Activated naive CD8-positive, alpha-beta T cell treated with anti-CD3 and anti-CD28 coated beads, Interleukin-2, amount 50 U/mL, for 16 hours (primary cell): ENCODE measurements around the gene IFITM1.
"Not testable (repeated sequence)": the region's sequence is repeated elsewhere in the genome, so short reads cannot be mapped to it uniquely, and the experiment has no call there.

Experiments
- DNase-seq: peaks from one replicate; pipeline ENCODE4 v3.0.0-alpha.2; 2020; ENCODE audit warnings: low read depth, low spot score

The IFITM1 gene

DNA sequence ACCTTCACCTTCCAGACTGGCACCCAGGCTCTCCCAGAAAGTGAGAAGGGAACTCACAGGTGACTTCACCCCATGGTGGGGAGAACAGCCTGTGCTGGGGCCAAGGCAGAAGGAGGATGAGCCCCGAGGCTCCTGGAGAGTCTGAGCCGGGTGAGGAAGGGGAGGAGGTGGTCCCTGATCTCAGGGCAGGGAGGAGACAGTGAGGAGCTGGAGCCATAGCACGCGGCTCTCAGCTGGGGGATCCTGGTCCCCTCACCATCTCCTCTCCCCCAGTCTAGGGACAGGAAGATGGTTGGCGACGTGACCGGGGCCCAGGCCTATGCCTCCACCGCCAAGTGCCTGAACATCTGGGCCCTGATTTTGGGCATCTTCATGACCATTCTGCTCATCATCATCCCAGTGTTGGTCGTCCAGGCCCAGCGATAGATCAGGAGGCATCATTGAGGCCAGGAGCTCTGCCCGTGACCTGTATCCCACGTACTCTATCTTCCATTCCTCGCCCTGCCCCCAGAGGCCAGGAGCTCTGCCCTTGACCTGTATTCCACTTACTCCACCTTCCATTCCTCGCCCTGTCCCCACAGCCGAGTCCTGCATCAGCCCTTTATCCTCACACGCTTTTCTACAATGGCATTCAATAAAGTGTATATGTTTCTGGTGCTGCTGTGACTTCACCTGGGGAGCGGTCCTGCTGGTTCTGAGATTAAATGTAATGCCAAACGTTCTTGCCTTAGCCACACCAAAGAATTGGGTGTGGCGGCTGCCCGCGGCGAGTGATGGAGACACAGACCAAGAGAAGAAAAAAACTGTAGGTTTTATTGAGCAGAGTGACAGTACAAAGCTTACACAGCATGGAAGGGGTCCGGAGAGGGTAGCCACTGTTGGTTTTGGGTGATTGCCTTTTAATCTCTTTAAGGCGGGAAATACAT lies 4.8 kb upstream of the IFITM1 start:
- not testable (repeated sequence) for DNase-seq

DNA sequence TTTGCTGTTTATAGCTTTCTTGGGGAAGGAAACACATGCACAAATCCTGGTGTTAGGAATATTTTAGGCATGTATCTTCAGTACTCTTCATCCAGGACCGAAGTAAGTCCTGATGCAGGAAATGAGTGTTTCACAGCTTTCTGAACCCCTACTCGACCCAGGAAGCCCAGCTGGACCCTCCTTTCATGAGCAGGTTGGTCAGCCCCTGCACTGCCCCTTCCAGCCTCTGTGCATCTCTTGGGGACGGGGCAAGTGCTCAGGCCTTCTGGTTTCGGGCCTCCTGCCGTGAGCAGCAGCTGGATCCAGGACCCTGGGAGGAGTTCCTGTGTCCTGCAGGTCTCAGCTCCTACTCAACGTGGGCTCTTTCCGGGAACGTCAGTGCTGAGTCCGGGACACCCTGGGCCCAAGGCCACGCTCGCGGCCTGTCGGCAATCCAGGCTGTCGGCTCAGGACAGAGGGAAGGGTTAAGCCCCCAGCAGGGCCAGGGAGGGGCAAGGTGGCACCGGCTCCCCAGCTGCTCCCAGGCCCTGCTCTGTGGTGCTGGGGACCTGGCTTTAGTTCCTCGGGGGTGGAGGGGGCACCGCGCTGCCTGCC lies 3.8 kb upstream of the IFITM1 start:
- DNase-seq = not testable (repeated sequence)

DNA sequence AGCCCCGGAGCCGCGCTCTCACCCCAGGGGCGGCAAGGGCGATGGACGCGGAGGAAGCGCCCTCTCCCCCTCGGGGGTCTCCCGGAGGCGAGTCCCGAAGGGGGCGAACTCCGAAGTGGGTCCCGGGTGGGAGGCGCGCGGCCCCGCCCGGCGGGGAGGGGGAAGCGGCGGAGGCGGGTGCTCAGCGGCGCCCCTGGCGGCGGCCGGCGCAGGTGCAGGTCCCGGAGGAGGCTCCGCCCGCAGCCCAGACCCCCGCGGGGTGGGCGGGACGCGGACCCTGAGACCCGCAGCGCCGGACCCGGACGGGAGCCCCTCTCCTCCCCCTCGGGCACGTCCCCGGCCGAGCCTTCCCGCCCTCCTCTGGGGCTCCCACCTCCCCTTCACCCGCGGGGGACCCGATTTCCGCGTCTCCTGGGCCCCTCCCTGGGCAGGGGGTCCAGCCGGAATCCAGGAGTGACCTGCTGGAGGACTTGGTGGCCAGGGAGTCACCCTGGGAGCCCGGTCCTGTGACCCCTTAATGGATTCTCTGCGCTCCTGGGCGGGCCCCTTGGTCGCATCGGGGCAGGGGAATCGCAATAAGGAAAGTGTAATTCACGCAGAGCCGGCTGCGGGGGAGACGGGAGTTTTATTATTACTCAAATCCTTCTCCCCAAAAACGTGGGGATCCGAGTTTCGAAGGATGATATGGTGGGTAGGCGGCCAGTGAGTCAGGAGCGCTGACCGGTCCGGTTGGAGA lies 2.7 kb upstream of the IFITM1 start:
- DNase-seq = not testable (repeated sequence)

DNA sequence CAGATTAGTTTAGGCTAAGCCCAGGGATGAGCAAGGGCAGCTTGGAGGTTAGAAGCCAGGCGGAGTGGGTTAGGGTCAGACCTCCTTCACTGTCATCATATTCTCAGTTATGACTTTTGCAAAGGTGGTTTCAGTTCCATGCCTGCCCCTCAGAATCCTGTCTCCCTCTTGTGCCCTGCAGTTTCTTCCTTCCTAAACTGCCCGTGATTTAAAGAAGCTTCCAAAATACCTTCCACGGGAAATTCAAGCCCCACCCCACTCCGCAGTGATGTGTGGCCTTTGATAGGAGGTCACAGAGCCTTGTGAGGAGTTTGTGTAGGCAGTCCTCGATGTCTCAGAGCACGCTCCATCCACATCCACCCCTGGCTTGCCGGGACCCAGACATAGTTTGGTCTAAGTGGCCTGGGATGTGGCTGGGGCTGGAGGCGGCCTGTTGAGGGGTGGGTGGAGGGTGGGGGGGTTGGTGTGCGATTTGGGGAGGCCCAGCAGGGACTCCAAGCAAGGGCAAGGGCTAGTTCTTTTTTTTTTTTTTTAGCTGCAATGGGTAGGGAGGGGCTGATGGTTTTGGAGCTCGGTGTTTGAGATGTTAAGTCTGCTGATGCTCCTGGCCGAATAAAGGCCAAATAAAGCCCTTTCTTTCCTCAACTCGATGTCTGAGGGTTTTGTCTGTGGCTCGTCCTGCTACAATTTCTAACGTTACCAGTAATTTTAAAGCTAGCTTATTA lies 1.6 kb upstream of the IFITM1 start:
- DNase-seq = no peak

DNA sequence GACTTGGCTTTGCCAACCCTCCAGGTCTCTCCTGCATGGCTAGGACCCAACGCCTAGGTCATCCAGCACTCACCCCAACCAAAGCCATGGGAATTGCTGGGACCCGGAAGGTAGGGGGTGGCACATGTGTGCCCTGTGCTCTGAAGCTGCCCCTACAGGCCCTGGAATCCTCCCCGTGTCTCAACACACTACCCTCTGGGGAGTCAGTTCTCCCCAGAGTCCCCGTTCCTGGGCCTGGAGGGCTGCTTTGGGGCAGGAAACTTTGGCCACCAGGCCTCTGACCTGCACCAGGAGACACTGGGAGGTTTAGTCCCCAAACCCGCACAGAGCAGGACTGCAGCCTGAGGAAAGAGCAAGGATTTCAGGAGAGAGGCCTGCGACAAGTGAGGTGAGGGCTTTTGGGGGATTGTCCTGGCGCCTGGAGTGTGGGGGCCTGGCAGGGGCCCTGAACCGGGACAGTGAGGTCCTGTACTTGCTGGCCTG lies 495 bp upstream of the IFITM1 start:
- DNase-seq = no peak

DNA sequence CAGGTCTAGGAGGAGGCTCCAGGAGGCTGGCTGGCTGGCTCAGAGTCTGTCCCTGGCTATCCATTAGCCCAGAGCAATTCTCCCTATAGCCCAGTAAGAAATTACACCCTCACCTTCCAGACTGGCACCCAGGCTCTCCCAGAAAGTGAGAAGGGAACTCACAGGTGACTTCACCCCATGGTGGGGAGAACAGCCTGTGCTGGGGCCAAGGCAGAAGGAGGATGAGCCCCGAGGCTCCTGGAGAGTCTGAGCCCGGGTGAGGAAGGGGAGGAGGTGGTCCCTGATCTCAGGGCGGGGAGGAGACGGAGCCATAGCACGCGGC lies 675 bp downstream of the IFITM1 start:
- DNase-seq = not testable (repeated sequence)

DNA sequence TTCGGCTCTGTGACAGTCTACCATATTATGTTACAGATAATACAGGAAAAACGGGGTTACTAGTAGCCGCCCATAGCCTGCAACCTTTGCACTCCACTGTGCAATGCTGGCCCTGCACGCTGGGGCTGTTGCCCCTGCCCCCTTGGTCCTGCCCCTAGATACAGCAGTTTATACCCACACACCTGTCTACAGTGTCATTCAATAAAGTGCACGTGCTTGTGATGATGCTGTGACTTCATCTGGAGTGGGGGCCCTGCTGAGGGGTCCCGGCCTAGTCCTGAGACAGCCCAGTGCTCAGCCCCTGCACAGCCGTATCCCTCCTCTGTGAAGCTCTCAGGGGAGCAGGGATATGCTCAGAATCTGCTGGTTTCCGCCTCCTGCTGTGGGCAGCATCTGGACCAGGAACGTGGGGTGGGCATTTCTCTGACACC lies 1.2 kb downstream of the IFITM1 start:
- no peak for DNase-seq

DNA sequence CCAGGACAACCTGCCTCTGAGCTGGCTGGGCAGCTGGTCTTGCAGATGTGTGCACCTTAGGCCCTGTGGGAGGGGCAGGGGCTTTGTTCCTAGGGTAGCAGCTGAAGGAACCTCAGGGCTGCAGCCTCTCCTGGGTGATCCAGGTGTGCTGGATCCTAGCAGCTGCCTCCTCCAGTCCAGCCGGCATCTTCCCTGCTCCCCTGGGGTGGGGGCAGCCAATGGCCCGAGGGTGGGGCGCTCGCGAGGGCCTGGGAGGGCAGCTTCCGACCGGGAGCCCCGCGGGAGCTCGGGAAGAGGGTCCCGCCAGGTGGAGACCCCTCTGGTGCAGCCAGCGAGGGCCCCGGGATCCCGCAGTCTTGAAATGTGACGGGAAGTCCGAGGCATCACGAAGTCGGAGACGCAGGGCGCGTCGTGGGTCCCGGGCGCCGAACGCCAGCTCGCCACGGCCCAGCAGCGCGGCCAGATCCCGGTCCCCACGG lies 1.7 kb downstream of the IFITM1 start:
- no peak for DNase-seq

DNA sequence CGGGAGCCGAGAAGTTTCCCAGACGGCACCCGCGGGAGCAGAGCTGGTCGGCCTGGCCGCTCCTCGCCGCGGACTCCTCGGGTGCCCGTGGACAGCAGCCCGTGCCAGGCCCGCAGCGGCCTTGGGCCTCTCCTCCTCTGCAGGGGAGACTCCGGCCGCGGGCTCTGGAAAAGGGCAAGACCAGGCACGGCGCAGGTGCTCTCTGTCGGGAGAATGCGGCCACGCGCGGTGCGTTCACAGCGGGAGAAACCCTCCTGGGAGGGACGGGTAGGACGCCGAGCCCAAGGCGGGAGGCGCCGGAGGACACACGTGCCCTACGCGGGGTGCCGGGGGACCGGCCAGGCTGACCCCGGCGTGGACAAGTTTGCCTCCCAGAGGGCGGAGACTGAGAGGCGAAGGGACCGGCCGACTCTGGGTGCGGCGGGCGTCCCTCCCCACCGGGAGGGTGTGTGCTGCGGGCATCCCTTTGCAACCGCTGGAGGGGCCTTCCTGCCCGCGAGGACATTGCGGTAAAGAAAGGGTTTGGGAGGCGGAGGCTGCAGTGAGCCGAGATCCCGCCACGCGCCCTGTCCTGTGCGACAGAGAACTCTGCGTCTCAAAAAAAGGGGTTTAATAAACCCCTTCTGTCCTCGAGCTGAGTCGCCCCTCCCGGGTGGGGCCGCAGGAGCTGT lies 2.3 kb downstream of the IFITM1 start:
- no peak for DNase-seq

DNA sequence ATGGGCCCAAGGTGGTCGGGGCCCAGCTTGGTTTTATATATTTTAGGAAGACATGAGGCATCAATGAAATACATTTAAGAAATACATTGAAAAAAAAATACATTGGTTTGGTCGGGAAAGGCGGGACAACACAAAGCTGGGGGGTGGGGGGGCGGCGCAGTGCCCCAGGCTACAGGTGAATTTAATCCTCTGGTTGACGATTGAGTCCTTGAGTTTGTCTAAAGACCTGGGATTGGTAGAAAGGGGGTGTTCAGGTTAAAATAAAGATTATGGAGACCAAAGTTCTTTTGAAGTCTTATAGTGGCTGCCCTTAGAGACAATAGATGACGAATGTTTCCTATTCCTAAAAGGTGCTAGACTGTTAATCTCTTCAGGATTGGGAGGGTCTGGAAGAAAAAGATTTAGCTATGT lies 3.1 kb downstream of the IFITM1 start:
- no peak for DNase-seq

DNA sequence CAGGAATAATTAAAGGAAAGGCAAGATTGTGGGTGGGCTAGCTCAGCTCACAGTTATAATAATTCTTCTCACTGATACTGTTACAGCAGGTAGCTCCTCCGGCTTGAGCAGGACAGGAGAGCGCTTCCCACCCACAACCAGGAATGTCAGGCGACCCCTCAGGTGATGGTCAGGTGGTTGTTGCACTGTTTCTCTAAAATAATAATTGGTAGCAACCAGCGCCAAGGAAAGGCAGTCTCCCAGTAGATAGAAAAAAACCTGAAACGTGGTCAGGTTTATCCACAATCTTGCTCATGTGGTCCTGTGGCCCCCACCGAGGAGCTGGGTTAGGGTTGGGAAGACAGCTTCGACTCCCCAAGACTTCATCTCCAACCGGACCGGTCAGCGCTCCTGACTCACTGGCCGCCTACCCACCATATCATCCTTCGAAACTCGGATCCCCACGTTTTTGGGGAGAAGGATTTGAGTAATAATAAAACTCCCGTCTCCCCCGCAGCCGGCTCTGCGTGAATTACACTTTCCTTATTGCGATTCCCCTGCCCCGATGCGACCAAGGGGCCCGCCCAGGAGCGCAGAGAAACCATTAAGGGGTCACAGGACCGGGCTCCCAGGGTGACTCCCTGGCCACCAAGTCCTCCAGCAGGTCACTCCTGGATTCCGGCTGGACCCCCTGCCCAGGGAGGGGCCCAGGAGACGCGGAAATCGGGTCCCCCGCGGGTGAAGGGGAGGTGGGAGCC lies 4.0 kb downstream of the IFITM1 start:
- DNase-seq = not testable (repeated sequence)

DNA sequence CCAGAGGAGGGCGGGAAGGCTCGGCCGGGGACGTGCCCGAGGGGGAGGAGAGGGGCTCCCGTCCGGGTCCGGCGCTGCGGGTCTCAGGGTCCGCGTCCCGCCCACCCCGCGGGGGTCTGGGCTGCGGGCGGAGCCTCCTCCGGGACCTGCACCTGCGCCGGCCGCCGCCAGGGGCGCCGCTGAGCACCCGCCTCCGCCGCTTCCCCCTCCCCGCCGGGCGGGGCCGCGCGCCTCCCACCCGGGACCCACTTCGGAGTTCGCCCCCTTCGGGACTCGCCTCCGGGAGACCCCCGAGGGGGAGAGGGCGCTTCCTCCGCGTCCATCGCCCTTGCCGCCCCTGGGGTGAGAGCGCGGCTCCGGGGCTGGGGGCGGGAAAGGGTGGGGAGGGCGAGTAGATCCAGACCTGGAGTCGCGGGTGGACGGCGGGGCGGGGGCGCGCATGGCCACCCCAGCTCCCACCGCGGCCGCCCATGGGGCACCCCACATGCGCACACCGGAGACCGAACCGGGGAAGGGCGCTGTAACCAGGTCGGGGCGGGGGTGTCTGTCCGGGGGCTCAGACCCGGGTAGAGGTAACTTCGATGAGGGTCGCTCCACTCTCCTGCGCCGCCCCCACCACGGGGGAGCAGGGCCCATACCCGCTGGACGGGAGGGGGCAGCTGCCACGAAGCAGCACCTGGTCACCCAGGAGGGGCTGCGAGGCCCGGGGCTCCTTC lies 4.7 kb downstream of the IFITM1 start:
- not testable (repeated sequence) for DNase-seq

DNA sequence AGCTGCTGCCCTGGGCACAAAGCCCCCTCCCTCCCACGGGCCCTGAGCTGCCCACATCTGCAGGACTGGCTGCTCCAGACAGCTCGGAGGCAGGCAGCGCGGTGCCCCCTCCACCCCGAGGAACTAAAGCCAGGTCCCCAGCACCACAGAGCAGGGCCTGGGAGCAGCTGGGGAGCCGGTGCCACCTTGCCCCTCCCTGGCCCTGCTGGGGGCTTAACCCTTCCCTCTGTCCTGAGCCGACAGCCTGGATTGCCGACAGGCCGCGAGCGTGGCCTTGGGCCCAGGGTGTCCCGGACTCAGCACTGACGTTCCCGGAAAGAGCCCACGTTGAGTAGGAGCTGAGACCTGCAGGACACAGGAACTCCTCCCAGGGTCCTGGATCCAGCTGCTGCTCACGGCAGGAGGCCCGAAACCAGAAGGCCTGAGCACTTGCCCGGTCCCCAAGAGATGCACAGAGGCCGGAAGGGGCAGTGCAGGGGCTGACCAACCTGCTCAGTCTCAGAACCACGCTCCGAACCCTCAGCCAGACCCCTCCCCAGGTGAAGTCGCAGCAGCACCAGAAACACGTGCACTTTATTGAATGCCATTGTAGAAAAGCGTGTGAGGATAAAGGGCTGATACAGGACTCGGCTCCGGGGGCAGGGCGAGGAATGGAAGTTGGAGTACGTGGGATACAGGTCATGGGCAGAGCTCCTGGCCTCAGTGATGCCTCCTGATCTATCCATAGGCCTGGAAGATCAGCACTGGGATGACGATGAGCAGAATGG lies 5.5 kb downstream of the IFITM1 start:
- not testable (repeated sequence) for DNase-seq

DNA sequence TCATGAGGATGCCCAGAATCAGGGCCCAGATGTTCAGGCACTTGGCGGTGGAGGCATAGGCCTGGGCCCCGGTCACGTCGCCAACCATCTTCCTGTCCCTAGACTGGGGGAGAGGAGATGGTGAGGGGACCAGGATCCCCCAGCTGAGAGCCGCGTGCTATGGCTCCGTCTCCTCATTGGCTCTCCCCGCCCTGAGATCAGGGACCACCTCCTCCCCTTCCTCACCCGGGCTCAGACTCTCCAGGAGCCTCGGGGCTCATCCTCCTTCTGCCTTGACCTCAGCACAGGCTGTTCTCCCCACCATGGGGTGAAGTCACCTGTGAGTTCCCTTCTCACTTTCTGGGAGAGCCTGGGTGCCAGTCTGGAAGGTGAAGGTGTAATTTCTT lies 6.0 kb downstream of the IFITM1 start:
- not testable (repeated sequence) for DNase-seq

DNA sequence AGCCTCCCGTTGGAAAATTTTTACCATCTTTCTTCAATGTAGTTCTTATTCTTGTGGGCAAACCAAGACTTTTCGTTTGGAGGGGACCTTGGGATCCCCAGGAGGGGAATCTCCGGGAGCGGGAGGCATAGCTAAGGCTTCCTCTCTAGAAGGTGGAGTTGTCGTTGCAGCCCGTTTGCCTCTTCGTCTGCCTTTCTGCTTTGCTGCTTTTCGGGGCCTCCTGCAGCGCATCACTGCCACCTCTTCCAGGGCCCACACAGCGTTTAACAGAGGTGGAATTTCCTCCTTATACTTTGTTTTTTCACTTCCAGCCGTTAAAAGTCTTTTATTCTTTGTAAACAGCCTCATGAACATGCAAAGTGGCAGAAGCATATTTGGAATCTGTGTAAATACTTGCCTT lies 10.3 kb downstream of the IFITM1 start:
- no peak for DNase-seq

DNA sequence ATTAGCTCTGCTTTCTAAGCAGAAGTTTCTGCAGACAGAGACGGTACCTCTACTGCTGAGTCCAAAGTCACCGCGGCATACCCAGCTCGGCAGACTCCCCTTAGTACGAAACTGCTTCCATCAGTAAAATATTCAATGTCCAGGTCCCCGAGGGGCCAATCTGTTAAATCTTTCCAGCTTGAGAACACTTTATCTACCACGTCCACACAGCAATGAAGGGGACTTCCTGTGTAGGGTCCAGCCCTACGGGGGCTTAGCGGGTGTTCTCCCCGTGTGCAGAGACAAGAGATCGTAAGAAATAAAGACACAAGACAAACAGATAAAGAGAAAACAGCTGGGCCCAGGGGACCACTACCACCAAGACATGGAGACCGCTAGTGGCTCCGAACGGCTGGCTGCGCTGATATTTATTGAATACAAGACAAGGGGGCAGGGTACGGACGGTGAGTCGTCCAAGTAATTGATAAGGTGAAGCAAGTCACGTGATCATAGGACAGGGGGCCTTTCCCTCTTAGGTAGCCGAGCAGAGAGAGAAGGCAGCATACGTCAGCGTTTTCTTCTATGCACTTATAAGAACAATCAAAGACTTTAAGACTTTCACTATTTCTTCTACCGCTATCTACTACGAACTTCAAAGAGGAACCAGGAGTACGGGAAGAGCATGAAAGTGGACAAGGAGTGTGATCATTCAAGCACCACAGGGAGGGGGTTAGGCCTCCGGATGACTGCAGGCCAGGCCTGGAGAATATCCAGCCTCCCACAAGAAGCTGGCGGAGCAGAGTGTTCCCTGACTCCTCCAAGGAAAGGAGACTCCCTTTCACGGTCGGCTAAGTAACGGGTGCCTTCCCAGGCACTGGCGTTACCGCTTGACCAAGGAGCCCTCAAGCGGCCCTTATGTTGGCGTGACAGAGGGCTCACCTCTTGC lies 11.0 kb downstream of the IFITM1 start:
- not testable (repeated sequence) for DNase-seq

DNA sequence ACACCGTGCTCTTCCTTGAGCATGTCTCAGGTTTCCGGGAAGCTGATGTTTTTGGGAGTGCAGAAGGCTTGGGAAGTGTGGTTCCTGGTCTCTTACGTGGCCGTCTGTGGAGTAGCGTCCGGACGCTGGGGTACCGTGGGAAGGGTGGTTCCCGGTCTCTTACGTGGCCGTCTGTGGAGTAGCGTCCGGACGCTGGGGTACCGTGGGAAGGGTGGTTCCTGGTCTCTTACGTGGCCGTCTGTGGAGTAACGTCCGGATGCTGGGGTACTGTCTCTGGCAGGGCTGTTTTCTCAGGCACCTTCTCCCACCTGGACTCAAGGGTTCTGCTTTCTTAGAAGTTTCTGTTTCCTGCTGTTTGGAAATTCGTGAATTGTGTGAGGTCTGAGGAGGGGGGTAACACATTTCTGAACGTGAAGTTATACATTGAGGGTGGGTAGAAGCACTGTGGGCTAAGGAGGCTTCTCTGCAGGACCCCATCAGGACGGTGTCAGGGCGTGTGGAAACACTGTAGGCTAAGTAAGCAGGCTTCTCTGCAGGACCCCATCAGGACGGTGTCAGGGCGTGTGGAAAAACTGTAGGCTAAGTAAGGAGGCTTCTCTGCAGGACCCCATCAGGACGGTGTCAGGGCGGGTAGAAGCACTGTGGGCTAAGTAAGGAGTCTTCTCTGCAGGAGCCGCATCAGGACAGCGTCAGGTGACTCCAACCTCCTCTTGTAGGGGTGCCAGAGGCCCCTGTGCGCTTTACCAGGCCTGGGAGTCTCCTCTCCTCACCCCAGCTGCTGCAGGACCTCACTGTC lies 12.2 kb downstream of the IFITM1 start:
- no peak for DNase-seq
